ENCODE measurements around the gene GPR15LG.

GRCh38 chr10:84234479-84234878, 60.9 kb downstream of the GPR15LG start:
- no peak for TF ChIP-seq POLR2A (IDR thresholded peaks at IDR 0.05; ENCODE audit: low read depth, low read length)
- TF ChIP-seq POLR2AphosphoS5 (IDR thresholded peaks at IDR 0.05; ENCODE audit: low read depth, low read length): no peak

All from GM12892 (cell line).